ENCODE data around the gene ANHX. TPM values are rescaled to one million over a fixed set of nuclear protein-coding genes. Genes with fewer than 3 reads are reported as not detected.

Gene ANHX
- total RNA-seq, 1 donor = not detected

DNA sequence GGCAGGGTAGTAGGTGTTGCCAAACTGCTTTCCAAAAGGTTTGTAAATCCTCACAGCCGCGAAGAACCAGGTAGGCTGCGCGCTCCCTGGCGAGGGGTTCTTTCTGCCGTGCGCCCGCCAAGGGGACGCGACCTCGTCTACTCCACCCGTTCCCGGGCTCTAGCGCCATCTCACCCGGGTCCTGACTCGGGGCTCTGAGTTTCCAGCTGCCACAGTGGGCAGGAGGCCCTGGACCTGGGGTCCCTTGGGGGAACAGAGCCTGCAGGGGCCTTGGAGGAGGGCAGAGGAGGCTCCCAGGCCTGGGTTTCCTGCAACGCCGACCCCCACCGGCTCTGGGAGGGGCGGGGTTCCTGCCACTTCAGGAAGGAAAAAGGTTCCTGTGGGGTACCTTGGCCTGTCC, 706 bp downstream of the ANHX start:
- DNase-seq (ENCODE audit: low read depth) = no peak
- TF ChIP-seq, protein P1, sequence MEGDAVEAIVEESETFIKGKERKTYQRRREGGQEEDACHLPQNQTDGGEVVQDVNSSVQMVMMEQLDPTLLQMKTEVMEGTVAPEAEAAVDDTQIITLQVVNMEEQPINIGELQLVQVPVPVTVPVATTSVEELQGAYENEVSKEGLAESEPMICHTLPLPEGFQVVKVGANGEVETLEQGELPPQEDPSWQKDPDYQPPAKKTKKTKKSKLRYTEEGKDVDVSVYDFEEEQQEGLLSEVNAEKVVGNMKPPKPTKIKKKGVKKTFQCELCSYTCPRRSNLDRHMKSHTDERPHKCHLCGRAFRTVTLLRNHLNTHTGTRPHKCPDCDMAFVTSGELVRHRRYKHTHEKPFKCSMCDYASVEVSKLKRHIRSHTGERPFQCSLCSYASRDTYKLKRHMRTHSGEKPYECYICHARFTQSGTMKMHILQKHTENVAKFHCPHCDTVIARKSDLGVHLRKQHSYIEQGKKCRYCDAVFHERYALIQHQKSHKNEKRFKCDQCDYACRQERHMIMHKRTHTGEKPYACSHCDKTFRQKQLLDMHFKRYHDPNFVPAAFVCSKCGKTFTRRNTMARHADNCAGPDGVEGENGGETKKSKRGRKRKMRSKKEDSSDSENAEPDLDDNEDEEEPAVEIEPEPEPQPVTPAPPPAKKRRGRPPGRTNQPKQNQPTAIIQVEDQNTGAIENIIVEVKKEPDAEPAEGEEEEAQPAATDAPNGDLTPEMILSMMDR (IDR thresholded peaks at IDR 0.05; ENCODE audit: insufficient read depth, low read depth, low read length) = no peak

DNA sequence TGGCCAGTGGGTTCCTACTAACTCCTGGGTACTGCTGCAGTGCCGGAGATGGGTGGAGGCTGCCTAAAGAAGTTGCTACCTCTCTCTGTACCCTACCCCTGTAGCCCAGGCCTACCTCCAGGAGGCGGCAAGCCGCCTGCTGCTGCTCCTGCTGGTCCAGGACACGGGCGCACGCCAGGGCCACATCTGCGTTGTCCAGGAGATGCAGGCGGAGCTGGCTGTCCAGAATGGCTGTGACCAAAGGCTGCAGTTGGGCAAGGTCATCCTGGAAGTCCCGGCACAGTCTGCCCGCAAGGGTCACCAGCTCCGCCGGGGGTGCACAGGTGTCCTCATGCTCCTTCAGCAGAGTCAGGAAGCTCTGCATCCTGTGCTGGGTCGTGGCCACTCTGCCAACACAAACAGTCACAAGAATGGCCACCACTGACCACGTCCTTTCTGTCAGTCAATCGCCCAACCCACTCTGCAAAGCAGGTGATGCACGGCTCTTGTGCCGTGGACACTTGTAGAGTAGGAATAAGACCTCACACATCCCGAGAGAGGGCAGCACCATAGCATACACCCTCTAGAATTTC, 1.6 kb downstream of the ANHX start:
- DNase-seq (ENCODE audit: low read depth) = no peak
- no peak overlapping the region for H3K4me3 ChIP-seq (ENCODE audit: low read depth, low read length)
- TF ChIP-seq, protein P1 (IDR thresholded peaks at IDR 0.05; ENCODE audit: insufficient read depth, low read depth, low read length) = no peak

More for the DNA sequence above, 706 bp downstream of the ANHX start:
- H3K4me3 ChIP-seq (ENCODE audit: low read depth, low read length) = no peak overlapping the region

DNA sequence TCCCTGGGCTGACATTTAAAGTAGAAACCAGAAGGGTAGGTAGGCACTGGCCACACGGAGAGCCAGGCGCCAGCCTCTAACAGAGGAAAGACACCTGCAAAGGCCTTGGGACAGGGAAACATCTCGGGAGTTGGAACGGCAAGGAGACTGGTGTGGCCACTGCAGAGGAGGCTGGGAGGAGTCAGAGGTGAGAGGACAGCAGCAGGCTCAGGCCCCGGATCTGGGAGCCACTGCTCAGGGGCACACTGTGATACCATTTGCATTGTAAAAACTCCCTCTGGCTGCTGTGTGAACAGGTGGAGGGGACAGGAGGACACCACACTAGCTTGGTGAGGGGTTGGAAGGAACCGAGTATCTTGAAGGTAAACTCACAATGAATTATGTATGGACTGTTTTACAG, 2.7 kb downstream of the ANHX start:
- no peak overlapping the region for H3K4me3 ChIP-seq (ENCODE audit: low read depth, low read length)
- no peak for DNase-seq (ENCODE audit: low read depth)
- TF ChIP-seq, protein P1 (IDR thresholded peaks at IDR 0.05; ENCODE audit: insufficient read depth, low read depth, low read length) = no peak

DNA sequence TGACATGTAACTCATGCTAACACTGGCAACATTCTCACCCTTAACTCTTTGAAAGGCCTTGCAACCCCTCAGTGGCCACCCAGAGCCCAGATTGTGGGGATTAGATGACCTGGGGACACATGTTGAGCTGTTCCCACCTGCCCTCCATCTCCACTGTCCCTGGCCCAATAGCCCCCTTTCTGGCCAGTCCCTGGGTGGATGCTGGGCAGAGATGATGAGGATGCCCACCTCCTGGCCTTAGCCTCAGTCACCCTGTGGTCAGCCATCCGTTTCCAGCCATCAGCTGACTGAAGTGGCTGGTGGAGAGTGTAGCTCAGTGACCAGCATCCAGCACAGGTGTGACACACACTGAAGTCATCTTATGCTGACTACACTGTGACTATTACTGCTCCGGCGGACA, 4.7 kb downstream of the ANHX start:
- TF ChIP-seq, protein P1 (IDR thresholded peaks at IDR 0.05; ENCODE audit: insufficient read depth, low read depth, low read length) = no peak
- no peak overlapping the region for H3K4me3 ChIP-seq (ENCODE audit: low read depth, low read length)
- DNase-seq (ENCODE audit: low read depth) = no peak

DNA sequence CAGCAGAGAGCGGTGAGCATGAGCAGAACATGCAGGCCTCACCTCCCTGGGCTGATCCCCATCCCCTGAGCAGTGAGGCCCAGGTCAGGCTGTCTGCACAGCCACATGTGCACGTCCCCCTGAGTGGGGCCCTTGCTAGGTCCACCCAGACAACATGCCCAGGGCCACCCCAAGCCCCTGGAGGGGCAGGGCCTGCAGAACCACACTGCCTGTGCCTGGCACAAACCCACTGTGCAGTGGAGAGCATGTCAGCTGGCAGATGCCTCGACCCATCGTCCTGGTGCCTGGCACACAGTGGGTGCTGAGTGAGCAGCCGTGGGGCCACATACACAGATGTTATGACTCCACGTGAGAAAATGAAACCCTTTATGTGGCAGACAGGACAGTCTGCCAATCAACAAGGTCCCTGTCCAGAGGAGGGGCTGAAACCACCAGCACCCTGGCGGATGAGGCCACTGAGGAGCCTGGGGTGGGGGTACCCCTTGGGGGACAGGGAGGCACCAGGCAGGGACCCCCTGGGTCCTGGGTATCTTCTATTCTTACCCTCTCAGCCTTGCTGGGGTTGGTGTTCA, 8.3 kb downstream of the ANHX start:
- TF ChIP-seq, protein P1 (IDR thresholded peaks at IDR 0.05; ENCODE audit: insufficient read depth, low read depth, low read length) = no peak
- DNase-seq (ENCODE audit: low read depth) = no peak
- no peak overlapping the region for H3K4me3 ChIP-seq (ENCODE audit: low read depth, low read length)

DNA sequence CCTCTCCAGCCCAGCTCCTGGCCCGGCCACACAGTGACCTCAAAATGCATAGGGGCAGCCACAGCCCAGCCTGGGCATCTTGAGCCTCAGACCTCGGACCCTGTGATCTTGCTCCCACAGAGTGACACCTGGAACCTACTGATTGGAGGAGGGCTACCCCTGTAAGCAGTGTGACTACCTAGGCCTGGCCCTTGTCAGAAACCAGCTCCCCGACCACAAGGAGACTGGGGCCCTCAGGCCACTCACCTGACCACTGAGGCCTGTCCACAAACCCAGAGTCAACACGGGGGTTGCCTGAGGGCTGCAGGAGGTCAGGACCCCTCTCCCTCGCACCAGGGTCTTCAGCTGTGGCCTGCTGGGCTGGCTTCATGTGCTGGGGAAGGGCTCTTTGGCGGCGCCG, 9.0 kb downstream of the ANHX start:
- DNase-seq (ENCODE audit: low read depth) = no peak
- TF ChIP-seq, protein P1 (IDR thresholded peaks at IDR 0.05; ENCODE audit: insufficient read depth, low read depth, low read length) = no peak
- H3K4me3 ChIP-seq (ENCODE audit: low read depth, low read length) = no peak overlapping the region

DNA sequence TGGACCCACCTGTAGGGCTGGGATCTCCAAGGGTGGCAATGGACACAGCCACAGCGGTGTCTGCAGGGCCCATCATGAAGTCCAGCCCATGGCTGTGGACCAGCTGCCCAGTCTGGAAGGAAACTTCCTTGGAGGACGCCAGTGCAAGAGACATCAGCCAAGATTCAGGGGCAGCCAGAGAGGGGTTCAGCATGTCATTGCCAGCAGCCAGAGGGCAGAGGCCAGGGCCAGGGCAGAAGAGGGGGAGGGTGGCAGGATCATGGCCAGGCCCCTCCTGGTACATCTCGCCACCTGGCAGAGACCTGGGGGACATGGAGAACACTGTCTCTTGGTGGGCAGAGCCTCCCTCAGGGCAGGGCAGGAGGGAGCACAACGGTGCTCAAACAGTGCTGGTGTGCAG, 10.2 kb downstream of the ANHX start:
- no peak overlapping the region for H3K4me3 ChIP-seq (ENCODE audit: low read depth, low read length)
- DNase-seq (ENCODE audit: low read depth) = no peak
- TF ChIP-seq, protein P1 (IDR thresholded peaks at IDR 0.05; ENCODE audit: insufficient read depth, low read depth, low read length) = no peak
